K562 (cell line): ENCODE data around the gene PITX2. TPM values are rescaled to one million over a fixed set of nuclear protein-coding genes. Genes with fewer than 3 reads are reported as not detected.

Source experiments
- ATAC-seq: fragments of 200-7000 bp; cut with Tn5 transposase; 3 replicates; pipeline ENCODE4 v1.9.1; 2020; ENCODE audit warnings: moderate library complexity
- BruUV-seq: library from RNA; stranded (reverse); fragments of 400-500 nt; replicated peaks from 2 replicates; lab custom pipeline; 2021; lab: Mats Ljungman, UMichigan
- CTCF ChIA-PET: fragments of 300-600 bp; formaldehyde crosslinking; extraction: SDS; loops from one replicate; lab custom pipeline; 2021; ENCODE audit warnings: low intra/inter-chr PET ratio; lab: Yijun Ruan, JAX
- POLR2A ChIA-PET: fragments of 300-600, 350-650 bp; sonication (Branson Sonifier 250); formaldehyde crosslinking; extraction: SDS; loops from one replicate; lab custom pipeline; 2021; ENCODE audit warnings: antibody characterized with exemption, inconsistent platforms; lab: Yijun Ruan, JAX
- DNase-seq, 4 experiments: peaks; one replicate each; pipeline versions ENCODE4 v3.0.0 to v3.0.0-alpha.2; 2011 to 2018; ENCODE audit warnings: low spot score in 3 of 4, mixed read lengths in 3 of 4; ENCODE audit errors: extremely low read depth in 1 of 4
- FAIRE-seq: peaks from 2 replicates; lab custom pipeline; 2011; peaks lifted over from hg19 to GRCh38; lab: Jason Lieb, UNC
- H2AFZ ChIP-seq: 2 replicates; pipeline ENCODE4 v1.6.0; 2011; ENCODE audit warnings: low read depth, low read length, control low read depth, inconsistent platforms
- H3K27ac ChIP-seq: fragments of 200-600 bp; 3 replicates; pipeline ENCODE4 v1.8.0; 2011; ENCODE audit warnings: low read depth, mild to moderate bottlenecking, control low read depth, inconsistent platforms, low read length, moderate library complexity, mixed read lengths; ENCODE audit errors: extremely low read depth
- H3K27me3 ChIP-seq, 2 experiments: fragments of 300-600 bp in 1 of 2; 2 replicates in 1 of 2; 3 replicates in 1 of 2; pipeline versions ENCODE4 v1.6.0 to v1.8.0; 2011; ENCODE audit warnings: inconsistent platforms in 2 of 2, low read length in 2 of 2, mild to moderate bottlenecking in 1 of 2, mixed read lengths in 1 of 2, moderate library complexity in 1 of 2; ENCODE audit not compliant: control insufficient read depth in 2 of 2, insufficient read depth in 2 of 2
- H3K36me3 ChIP-seq: fragments of 300-600 bp; 3 replicates; pipeline ENCODE4 v1.8.0; 2011; ENCODE audit warnings: mild to moderate bottlenecking, low read length, inconsistent platforms; ENCODE audit not compliant: control insufficient read depth, insufficient read depth
- H3K4me1 ChIP-seq, 2 experiments: fragments of 200-600 bp in 1 of 2; replicated peaks in 1 of 2; 2 replicates in 1 of 2; 3 replicates in 1 of 2; pipeline versions ENCODE4 v1.5.1 to v1.8.0; 2011; ENCODE audit warnings: inconsistent platforms in 2 of 2, low read length in 2 of 2, mild to moderate bottlenecking in 1 of 2, mixed read lengths in 1 of 2, moderate library complexity in 1 of 2; ENCODE audit not compliant: control insufficient read depth in 2 of 2, insufficient read depth in 2 of 2
- H3K4me2 ChIP-seq: 2 replicates; pipeline ENCODE4 v1.6.1; 2011; ENCODE audit warnings: low read length, control low read depth, inconsistent platforms, mixed read lengths; ENCODE audit not compliant: insufficient read depth
- H3K4me3 ChIP-seq: fragments of 200-600 bp; sonication (generic), shearing (Covaris generic); 2 replicates; pipeline ENCODE4 v1.5.1; 2016; ENCODE audit warnings: control low read depth, inconsistent platforms
- H3K79me2 ChIP-seq: fragments of 200-600 bp; 3 replicates; pipeline ENCODE4 v1.8.0; 2011; ENCODE audit warnings: low read length, inconsistent platforms; ENCODE audit not compliant: control insufficient read depth, insufficient read depth
- H3K9ac ChIP-seq, 2 experiments: 2 replicates each; pipeline versions ENCODE4 v1.6.0 to v1.6.1; 2011; ENCODE audit warnings: low read depth in 2 of 2, low read length in 2 of 2, control low read depth in 1 of 2, inconsistent platforms in 1 of 2, mild to moderate bottlenecking in 1 of 2, mixed read lengths in 1 of 2; ENCODE audit not compliant: insufficient read depth in 1 of 2
- H3K9me1 ChIP-seq: one replicate; pipeline ENCODE4 v1.6.0; 2011; ENCODE audit warnings: inconsistent platforms, mild to moderate bottlenecking, low read length, moderate library complexity; ENCODE audit not compliant: control insufficient read depth, insufficient read depth
- H3K9me3 ChIP-seq: replicated peaks from 2 replicates; pipeline ENCODE4 v1.5.1; 2011; ENCODE audit warnings: low read depth, low read length, inconsistent platforms; ENCODE audit not compliant: control insufficient read depth, insufficient read depth
- H4K20me1 ChIP-seq: replicated peaks from 2 replicates; pipeline ENCODE4 v1.6.1; 2011; ENCODE audit warnings: low read length, inconsistent platforms, mixed read lengths; ENCODE audit not compliant: control insufficient read depth, insufficient read depth
- DMBX1 ChIP-seq: fragments of 250-450 bp; sonication (Bioruptor Pico); IDR thresholded peaks from 2 replicates; pipeline ENCODE4 v1.8.0; 2022; ENCODE audit warnings: inconsistent platforms, mild to moderate bottlenecking, moderate library complexity, borderline replicate concordance
- EHMT2 ChIP-seq: fragments of 450-650 bp; IDR thresholded peaks from 2 replicates; pipeline ENCODE4 v1.6.1; 2018; ENCODE audit warnings: antibody characterized with exemption
- GATAD2B ChIP-seq: fragments of 450-650 bp; IDR thresholded peaks from 2 replicates; pipeline ENCODE4 v1.6.1; 2017; ENCODE audit warnings: mild to moderate bottlenecking, borderline replicate concordance
- HMG20B ChIP-seq: fragments of 250-450 bp; sonication (Bioruptor Pico); IDR thresholded peaks from 2 replicates; pipeline ENCODE4 v1.5.0; 2021; ENCODE audit warnings: mild to moderate bottlenecking
- KDM5B ChIP-seq: fragments of 200-600 bp; sonication (generic); IDR thresholded peaks from 2 replicates; pipeline ENCODE4 v1.6.1; 2012; ENCODE audit warnings: low read depth, mild to moderate bottlenecking, moderate library complexity, low read length, control low read depth, inconsistent platforms; ENCODE audit not compliant: insufficient replicate concordance
- NFATC3 ChIP-seq: fragments of 450-650 bp; IDR thresholded peaks from 2 replicates; pipeline ENCODE4 v1.6.1; 2017; ENCODE audit warnings: mild to moderate bottlenecking
- POLR2B ChIP-seq: fragments of 450-650 bp; IDR thresholded peaks from 2 replicates; pipeline ENCODE4 v1.6.1; 2018; ENCODE audit warnings: low read depth; ENCODE audit not compliant: partially characterized antibody
- POLR3A ChIP-seq: IDR thresholded peaks from 2 replicates; pipeline ENCODE4 v1.6.1; 2011; ENCODE audit warnings: borderline replicate concordance, mild to moderate bottlenecking, moderate library complexity; ENCODE audit not compliant: insufficient read length, insufficient read depth; ENCODE audit errors: extremely low read depth
- RBM22 ChIP-seq: fragments of 200-400 bp; formaldehyde crosslinking; IDR thresholded peaks from 2 replicates; pipeline ENCODE4 v1.6.1; 2018; ENCODE audit warnings: low read length, low read depth; ENCODE audit not compliant: poor library complexity, severe bottlenecking
- SNRNP70 ChIP-seq: fragments of 200-400 bp; formaldehyde crosslinking; optimal IDR thresholded peaks from 2 replicates; pipeline ENCODE3; 2017; ENCODE audit warnings: low read depth, low read length
- STAT5A ChIP-seq: IDR thresholded peaks from 2 replicates; pipeline ENCODE4 v1.6.1; 2012; ENCODE audit warnings: low read length, inconsistent platforms, borderline replicate concordance
- ZNF561 ChIP-seq: fragments of 450-650 bp; formaldehyde crosslinking; conservative IDR thresholded peaks from 2 replicates; pipeline ENCODE4 v1.4.0; 2020; ENCODE audit warnings: mild to moderate bottlenecking, moderate library complexity
- WGBS: fragments of 100-300 bp; shearing (Covaris generic); methylation state at CpG from one replicate; pipeline ENCODE4 v1.1.6; 2016; ENCODE audit warnings: low coverage, mixed read lengths; ENCODE audit not compliant: insufficient coverage; ENCODE audit errors: missing lambda C conversion rate; 5-methylcytosine and 5-hydroxymethylcytosine counted together
- in situ Hi-C: fragments of 300-500 bp; cut with MboI; formaldehyde crosslinking; loops from 4 replicates; pipeline ENCODE4 v1.15.0; 2018; ENCODE audit warnings: inconsistent platforms, mixed read lengths
- intact Hi-C: fragments of 100-400 bp; cut with micrococcal nuclease; formaldehyde crosslinking; loops from 2 replicates; pipeline ENCODE4 v1.14.2; 2022
- polyA plus RNA-seq, 8 experiments: library from polyadenylated mRNA; depleted of rRNA in 4 of 8; stranded (reverse) in 5 of 8; unstranded in 3 of 8; fragments of >200 nt; fragmentation: Nextera tagmentation in 2 of 8; fragmentation: Illumina TruSeq in 1 of 8; extraction: Ambion mirVana in 2 of 8; extraction: Trizol in 1 of 8; gene quantifications; 2 replicates each; pipeline versions ENCODE4 v1.2.1 to v1.2.3, GENCODE V29; 2011 to 2014; ENCODE audit warnings: inconsistent platforms in 1 of 8, missing spikeins in 1 of 8
- total RNA-seq, 7 experiments: library from RNA; depleted of rRNA in 6 of 7; stranded (reverse); fragments of >200 nt in 6 of 7; fragmentation: Illumina TruSeq in 2 of 7; extraction: Trizol in 2 of 7; gene quantifications; 2 replicates each; pipeline versions ENCODE4 v1.2.1 to v1.2.3, GENCODE V29; 2011 to 2021; ENCODE audit warnings: low replicate concordance in 1 of 7
- TF ChIP-seq, protein P1 (sequence below), 2 experiments: fragments of 450-650 bp; conservative IDR thresholded peaks; 2 replicates each; pipeline ENCODE4 v1.6.1; 2017; ENCODE audit warnings: mild to moderate bottlenecking in 2 of 2, moderate library complexity in 2 of 2
- TF ChIP-seq, protein P2 (sequence below): fragments of 250-450 bp; sonication (Bioruptor Pico); IDR thresholded peaks from 2 replicates; pipeline ENCODE4 v1.9.0; 2021; ENCODE audit warnings: mild to moderate bottlenecking, inconsistent platforms

The PITX2 gene
- total and polyA plus RNA-seq, 9 of the 15 experiments (the other 6 are each of a cell fraction or from before 2014, with no cell fraction given), result 0.08 TPM; not detected in 8

DNA sequence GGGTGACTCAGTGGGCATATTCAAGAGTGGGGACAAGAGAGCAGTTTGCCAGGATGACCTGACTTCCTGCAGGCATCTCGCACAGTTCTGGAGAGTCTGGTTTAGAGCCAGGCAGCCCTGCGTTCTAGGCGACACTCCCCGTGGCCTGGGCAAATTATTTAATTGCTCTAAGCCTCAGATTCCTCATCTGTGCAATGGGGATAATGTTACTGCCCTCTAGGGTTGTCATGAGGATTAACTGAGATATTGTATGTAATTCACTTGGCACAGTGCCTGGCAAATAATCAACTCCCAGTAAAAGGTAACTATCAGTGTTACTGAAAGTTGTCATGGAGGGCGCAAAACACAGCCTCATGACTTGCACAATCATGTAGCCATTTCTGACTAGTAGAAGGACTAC is 48.8 kb upstream of the PITX2 start:
- TF ChIP-seq EHMT2, result no peak
- no peak for TF ChIP-seq STAT5A
- no peak for TF ChIP-seq ZNF561 (CRISPR knock-in tag)
- TF ChIP-seq POLR2B, result no peak
- no peak for TF ChIP-seq POLR3A
- TF ChIP-seq DMBX1 (CRISPR knock-in tag), result no peak
- TF ChIP-seq, all 486 proteins: peak for 0
- BruUV-seq, result no TSS peak
- Histone ChIP-seq H4K20me1 (no peaks in the 10 kb centered on the region), H3K27me3 (no peaks in the 10 kb centered on the region), H3K4me2 (no peak overlapping the region), H3K9ac (no peak overlapping the region), H2AFZ (no peak overlapping the region), H3K79me2 (no peaks in the 10 kb centered on the region), H3K4me1 (no peaks in the 10 kb centered on the region), H3K9me3 (no peaks in the 10 kb centered on the region), H3K27ac (no peak overlapping the region), H3K9me1 (no peaks in the 10 kb centered on the region), H3K4me3 (no peak overlapping the region), H3K36me3 (no peaks in the 10 kb centered on the region)
- ChIA-PET POLR2A (no interaction called here), CTCF (no interaction called here)
- FAIRE-seq (no peak), ATAC-seq (no peak), DNase-seq (no peak)
- WGBS, result 0% methylated on average over 5 of the region's 5 CpGs
- intact Hi-C loops, result no loop called here
- in situ Hi-C loops, result no loop called here

DNA sequence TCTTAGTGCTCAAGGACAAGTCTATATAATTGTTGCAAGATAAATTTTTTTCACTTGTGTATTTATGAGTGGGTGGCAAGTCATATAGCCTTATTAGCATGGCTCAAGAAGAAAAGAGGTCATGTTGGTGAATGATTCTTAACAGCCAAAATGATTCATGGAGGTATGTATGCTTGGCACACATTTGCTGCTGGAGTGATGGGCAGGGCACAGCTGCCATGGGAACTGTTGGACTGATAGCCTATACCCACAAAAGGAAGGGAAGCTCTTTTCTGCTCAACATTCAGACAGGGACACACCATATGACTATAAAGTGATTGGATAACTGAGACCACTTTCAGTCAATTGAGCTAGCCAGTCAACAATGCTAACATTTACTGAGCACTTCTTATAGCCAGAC is 46.8 kb upstream of the PITX2 start:
- H3K4me2 ChIP-seq, result no peak overlapping the region
- H2AFZ ChIP-seq, result no peak overlapping the region
- ATAC-seq (no peak), FAIRE-seq (no peak), DNase-seq (no peak)
- intact Hi-C loops, result no loop called here
- H3K27me3 ChIP-seq, result no peaks in the 10 kb centered on the region
- CTCF ChIA-PET, result no interaction called here
- H3K4me3 ChIP-seq, result no peak overlapping the region
- no peaks in the 10 kb centered on the region for H3K4me1 ChIP-seq
- BruUV-seq, result no TSS peak
- no peaks in the 10 kb centered on the region for H3K9me1 ChIP-seq
- no peaks in the 10 kb centered on the region for H3K9me3 ChIP-seq
- H3K9ac ChIP-seq, result no peak overlapping the region
- H4K20me1 ChIP-seq, result no peaks in the 10 kb centered on the region
- POLR2A ChIA-PET, result no interaction called here
- in situ Hi-C loops, result no loop called here
- no peak overlapping the region for H3K27ac ChIP-seq
- H3K79me2 ChIP-seq, result no peaks in the 10 kb centered on the region
- H3K36me3 ChIP-seq, result no peaks in the 10 kb centered on the region
- TF ChIP-seq SNRNP70, result no peak
- TF ChIP-seq KDM5B, result no peak
- TF ChIP-seq, protein P1, sequence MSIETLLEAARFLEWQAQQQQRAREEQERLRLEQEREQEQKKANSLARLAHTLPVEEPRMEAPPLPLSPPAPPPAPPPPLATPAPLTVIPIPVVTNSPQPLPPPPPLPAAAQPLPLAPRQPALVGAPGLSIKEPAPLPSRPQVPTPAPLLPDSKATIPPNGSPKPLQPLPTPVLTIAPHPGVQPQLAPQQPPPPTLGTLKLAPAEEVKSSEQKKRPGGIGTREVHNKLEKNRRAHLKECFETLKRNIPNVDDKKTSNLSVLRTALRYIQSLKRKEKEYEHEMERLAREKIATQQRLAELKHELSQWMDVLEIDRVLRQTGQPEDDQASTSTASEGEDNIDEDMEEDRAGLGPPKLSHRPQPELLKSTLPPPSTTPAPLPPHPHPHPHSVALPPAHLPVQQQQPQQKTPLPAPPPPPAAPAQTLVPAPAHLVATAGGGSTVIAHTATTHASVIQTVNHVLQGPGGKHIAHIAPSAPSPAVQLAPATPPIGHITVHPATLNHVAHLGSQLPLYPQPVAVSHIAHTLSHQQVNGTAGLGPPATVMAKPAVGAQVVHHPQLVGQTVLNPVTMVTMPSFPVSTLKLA (conservative IDR thresholded peaks at IDR 0.05), result no peak
- no peak for TF ChIP-seq RBM22
- TF ChIP-seq HMG20B (CRISPR knock-in tag), result no peak
- no peak for TF ChIP-seq GATAD2B
- TF ChIP-seq, protein P2, sequence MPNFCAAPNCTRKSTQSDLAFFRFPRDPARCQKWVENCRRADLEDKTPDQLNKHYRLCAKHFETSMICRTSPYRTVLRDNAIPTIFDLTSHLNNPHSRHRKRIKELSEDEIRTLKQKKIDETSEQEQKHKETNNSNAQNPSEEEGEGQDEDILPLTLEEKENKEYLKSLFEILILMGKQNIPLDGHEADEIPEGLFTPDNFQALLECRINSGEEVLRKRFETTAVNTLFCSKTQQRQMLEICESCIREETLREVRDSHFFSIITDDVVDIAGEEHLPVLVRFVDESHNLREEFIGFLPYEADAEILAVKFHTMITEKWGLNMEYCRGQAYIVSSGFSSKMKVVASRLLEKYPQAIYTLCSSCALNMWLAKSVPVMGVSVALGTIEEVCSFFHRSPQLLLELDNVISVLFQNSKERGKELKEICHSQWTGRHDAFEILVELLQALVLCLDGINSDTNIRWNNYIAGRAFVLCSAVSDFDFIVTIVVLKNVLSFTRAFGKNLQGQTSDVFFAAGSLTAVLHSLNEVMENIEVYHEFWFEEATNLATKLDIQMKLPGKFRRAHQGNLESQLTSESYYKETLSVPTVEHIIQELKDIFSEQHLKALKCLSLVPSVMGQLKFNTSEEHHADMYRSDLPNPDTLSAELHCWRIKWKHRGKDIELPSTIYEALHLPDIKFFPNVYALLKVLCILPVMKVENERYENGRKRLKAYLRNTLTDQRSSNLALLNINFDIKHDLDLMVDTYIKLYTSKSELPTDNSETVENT (CRISPR knock-in tag), result no peak
- no peak for TF ChIP-seq POLR3A
- TF ChIP-seq NFATC3, result no peak
